Tibial nerve (tissue), 4 donors: ENCODE measurements around the gene CTBS. TPM values are rescaled to one million over a fixed set of nuclear protein-coding genes. Genes with fewer than 3 reads are reported as not detected.

Experiments used
- DNase-seq, 2 donors: peaks; one replicate each; pipeline ENCODE4 v3.0.0-alpha.2; 2019; ENCODE audit warnings: low spot score in 2 of 2
- H3K27ac ChIP-seq, 4 donors: fragments of 200-600 bp; sonication (generic) in 3 of 4; one replicate each; pipeline ENCODE4 v1.5.1; 2017 to 2019; ENCODE audit warnings: mild to moderate bottlenecking in 1 of 4
- H3K27me3 ChIP-seq, 2 donors: fragments of 200-600 bp; sonication (generic) in 1 of 2; one replicate each; pipeline versions ENCODE4 v1.5.1 to v1.6.0; 2017 to 2019
- H3K36me3 ChIP-seq, 3 donors: fragments of 200-600 bp; sonication (generic); one replicate each; pipeline ENCODE4 v1.5.1; 2018 to 2019
- H3K4me1 ChIP-seq, 4 donors: fragments of 200-600 bp; sonication (generic) in 3 of 4; one replicate each; pipeline ENCODE4 v1.5.1; 2017 to 2019
- H3K4me3 ChIP-seq, 4 donors: fragments of 200-600 bp; sonication (generic) in 3 of 4; one replicate each; pipeline ENCODE4 v1.5.1; 2017 to 2019; ENCODE audit warnings: mild to moderate bottlenecking in 1 of 4, moderate library complexity in 1 of 4
- H3K9me3 ChIP-seq, 4 donors: fragments of 200-600 bp; sonication (generic) in 3 of 4; one replicate each; pipeline ENCODE4 v1.5.1; 2017 to 2019
- EP300 ChIP-seq, 2 donors: sonication (generic); formaldehyde crosslinking; IDR thresholded peaks; one replicate each; pipeline ENCODE4 v1.6.1; 2017; ENCODE audit warnings: antibody characterized with exemption in 2 of 2, mild to moderate bottlenecking in 1 of 2
- POLR2A ChIP-seq, 2 donors: fragments of 450-650 bp; IDR thresholded peaks; one replicate each; pipeline ENCODE4 v1.6.1; 2017; ENCODE audit warnings: antibody characterized with exemption in 2 of 2, mild to moderate bottlenecking in 2 of 2, moderate library complexity in 2 of 2
- WGBS, 2 donors: methylation state at CpG; one replicate each; pipeline ENCODE4 v1.1.5; 2018; 5-methylcytosine and 5-hydroxymethylcytosine counted together
- total RNA-seq, 4 donors: library from RNA; depleted of rRNA; stranded (reverse); fragments of >200 nt; gene quantifications; one replicate each; pipeline ENCODE4 v1.1.0, GENCODE V29; 2016
- TF ChIP-seq, protein P1 (sequence below), 5 experiments: fragments of 200-600 bp in 3 of 5; fragments of 450-650 bp in 2 of 5; sonication (generic) in 3 of 5; IDR thresholded peaks; one replicate each; pipeline ENCODE4 v1.5.1; 2016 to 2019; ENCODE audit warnings: antibody characterized with exemption in 5 of 5, mild to moderate bottlenecking in 3 of 5, moderate library complexity in 2 of 5

CTBS gene
- total RNA-seq, 4 donors from 2014 or later = 12.9 to 18.4 (median 15.7) TPM

DNA sequence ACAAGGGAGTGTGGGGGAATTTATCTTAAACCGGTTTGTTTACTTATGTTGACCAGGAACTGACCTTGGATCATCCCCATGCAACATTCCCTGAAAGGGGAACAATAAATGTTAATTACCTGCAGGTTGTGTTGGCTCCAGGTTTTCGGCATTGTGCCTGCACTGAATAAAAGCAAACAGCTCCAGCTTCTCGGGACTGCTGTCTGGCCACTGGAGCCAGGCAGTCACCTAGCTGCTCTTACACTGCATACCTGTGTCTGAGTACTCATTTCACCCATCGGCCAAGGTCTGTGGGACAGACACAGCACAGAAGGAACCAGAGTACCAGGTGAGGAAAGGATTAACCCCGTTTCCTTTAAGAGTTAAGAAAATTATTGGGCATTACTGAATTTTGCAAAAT lies 32.7 kb upstream of the CTBS start:
- H3K9me3 ChIP-seq = peaks cover 0 to 22% (median 0%) of the 10 kb centered on the region in 4 donors
- WGBS, 2 donors = 72 to 88% methylated on average over 5 of the region's 5 CpGs

DNA sequence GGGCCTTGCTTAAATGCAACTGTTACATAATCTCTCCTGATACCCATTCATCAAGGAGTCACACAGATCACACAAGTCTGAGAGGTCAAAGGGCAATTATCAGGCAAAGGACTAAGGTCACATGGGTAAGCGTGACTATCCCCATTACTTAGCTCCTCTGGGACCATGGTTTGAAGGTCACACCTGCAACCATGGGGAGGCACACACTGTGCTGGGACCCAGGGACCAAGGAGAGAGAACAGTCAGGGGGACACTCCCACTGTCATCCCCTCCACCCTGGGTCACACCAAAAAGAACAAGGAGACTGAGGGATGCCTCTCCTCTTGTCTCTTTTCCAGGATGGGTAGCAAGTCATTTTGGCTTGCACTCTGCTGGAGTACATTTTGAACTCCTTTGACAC lies 30.9 kb upstream of the CTBS start:
- no peaks in the 10 kb centered on the region for H3K27me3 ChIP-seq
- no peak overlapping the region for H3K27ac ChIP-seq
- H3K4me1 ChIP-seq = no peaks in the 10 kb centered on the region
- DNase-seq = no peak
- peaks cover 0 to 22% (median 0%) of the 10 kb centered on the region in 4 donors for H3K9me3 ChIP-seq
- H3K4me3 ChIP-seq = no peak overlapping the region
- 100% methylated on average over 1 of the region's 1 CpG for whole genome bisulfite sequencing, 2 donors
- TF ChIP-seq EP300 (IDR thresholded peaks at IDR 0.05) = no peak
- TF ChIP-seq POLR2A (IDR thresholded peaks at IDR 0.05) = no peak
- no peaks in the 10 kb centered on the region for H3K36me3 ChIP-seq

More for the DNA sequence above, 32.7 kb upstream of the CTBS start:
- Histone ChIP-seq H3K27me3 (no peaks in the 10 kb centered on the region), H3K4me1 (no peaks in the 10 kb centered on the region), H3K4me3 (no peak overlapping the region), H3K27ac (no peak overlapping the region), H3K36me3 (no peaks in the 10 kb centered on the region)
- DNase-seq = no peak
- TF ChIP-seq, protein P1, sequence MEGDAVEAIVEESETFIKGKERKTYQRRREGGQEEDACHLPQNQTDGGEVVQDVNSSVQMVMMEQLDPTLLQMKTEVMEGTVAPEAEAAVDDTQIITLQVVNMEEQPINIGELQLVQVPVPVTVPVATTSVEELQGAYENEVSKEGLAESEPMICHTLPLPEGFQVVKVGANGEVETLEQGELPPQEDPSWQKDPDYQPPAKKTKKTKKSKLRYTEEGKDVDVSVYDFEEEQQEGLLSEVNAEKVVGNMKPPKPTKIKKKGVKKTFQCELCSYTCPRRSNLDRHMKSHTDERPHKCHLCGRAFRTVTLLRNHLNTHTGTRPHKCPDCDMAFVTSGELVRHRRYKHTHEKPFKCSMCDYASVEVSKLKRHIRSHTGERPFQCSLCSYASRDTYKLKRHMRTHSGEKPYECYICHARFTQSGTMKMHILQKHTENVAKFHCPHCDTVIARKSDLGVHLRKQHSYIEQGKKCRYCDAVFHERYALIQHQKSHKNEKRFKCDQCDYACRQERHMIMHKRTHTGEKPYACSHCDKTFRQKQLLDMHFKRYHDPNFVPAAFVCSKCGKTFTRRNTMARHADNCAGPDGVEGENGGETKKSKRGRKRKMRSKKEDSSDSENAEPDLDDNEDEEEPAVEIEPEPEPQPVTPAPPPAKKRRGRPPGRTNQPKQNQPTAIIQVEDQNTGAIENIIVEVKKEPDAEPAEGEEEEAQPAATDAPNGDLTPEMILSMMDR (IDR thresholded peaks at IDR 0.05) = no peak
- TF ChIP-seq EP300 (IDR thresholded peaks at IDR 0.05) = no peak
- TF ChIP-seq POLR2A (IDR thresholded peaks at IDR 0.05) = no peak

DNA sequence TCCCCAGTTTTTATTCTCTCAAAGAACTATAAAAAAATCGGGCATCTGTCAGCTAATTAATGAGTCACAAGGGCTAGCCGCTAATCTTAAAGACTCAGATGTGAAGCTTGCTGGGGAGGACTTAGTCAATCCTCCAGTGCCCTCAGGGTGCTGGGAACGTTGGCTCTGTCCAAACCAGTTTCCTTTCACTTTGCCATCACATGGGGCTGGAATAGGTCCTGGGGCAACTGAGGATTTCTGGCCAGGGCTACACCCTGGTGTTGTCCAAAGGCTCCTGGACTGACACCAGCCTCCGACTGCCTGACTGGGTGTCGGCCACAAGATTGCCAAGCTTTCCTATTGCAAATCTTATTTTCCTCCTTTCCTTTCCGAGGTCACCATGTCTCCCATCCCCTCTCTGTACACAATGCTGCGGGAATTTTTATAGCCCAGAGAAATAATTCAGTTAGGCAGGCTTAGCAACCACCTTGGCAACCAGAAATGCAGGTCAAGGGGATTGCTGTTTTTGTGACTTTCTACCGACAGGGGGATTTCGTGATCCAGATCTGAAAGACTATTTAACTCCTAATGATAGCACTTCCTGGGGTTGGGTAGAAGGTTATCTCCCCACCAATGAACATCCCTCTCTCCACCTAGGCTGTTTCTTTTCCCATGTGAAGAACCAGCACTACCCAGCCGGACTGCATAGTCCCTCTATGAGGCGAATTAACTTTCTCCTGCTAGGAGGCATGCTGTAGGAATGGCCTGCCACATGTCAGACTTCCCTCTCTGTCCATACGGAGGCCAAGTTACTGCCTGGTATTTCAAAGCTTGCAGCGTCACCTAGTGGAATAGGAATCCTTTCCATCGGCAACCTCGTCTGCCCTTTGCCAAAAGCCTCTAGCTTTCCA lies 29.9 kb upstream of the CTBS start:
- TF ChIP-seq, protein P1 (IDR thresholded peaks at IDR 0.05) = peak in 2 of 5 experiments; percentile 21 to 22
- TF ChIP-seq EP300 (IDR thresholded peaks at IDR 0.05) = no peak
- WGBS, 2 donors = 65 to 76% methylated on average over 15 of the region's 15 CpGs
- Histone ChIP-seq H3K27ac (no peak overlapping the region), H3K27me3 (no peaks in the 10 kb centered on the region), H3K9me3 (peaks cover 0 to 22% (median 0%) of the 10 kb centered on the region in 4 donors), H3K4me1 (no peaks in the 10 kb centered on the region), H3K4me3 (peak overlapping the region in 1 of 4 donors; percentile 11), H3K36me3 (no peaks in the 10 kb centered on the region)
- no peak for DNase-seq

DNA sequence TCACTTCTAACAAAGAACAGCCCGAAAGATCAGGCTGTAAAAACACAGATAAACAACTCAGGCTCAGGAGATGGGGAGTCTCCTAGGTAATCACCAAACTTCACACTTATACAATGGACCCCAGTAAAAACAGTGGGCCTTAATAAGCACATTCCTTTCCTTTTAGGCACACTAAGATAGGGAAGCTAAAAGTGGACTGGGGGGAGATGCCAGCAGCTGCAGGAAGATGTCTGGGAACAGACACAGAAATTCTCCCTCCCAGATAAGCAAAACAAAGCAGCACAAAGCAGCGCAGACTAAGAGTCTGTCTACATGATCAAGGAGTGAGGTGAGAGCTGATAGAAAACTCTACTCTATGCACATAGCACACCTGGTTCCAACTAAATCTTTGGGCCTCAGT lies 29.0 kb upstream of the CTBS start:
- 45 to 55% methylated on average over 2 of the region's 2 CpGs for WGBS, 2 donors
- Histone ChIP-seq H3K4me1 (no peaks in the 10 kb centered on the region), H3K9me3 (peaks cover 0 to 22% (median 0%) of the 10 kb centered on the region in 4 donors), H3K4me3 (no peak overlapping the region), H3K27ac (no peak overlapping the region), H3K27me3 (no peaks in the 10 kb centered on the region), H3K36me3 (no peaks in the 10 kb centered on the region)
- DNase-seq = no peak
- TF ChIP-seq, protein P1 (IDR thresholded peaks at IDR 0.05) = no peak
- no peak for TF ChIP-seq POLR2A (IDR thresholded peaks at IDR 0.05)
- TF ChIP-seq EP300 (IDR thresholded peaks at IDR 0.05) = no peak

DNA sequence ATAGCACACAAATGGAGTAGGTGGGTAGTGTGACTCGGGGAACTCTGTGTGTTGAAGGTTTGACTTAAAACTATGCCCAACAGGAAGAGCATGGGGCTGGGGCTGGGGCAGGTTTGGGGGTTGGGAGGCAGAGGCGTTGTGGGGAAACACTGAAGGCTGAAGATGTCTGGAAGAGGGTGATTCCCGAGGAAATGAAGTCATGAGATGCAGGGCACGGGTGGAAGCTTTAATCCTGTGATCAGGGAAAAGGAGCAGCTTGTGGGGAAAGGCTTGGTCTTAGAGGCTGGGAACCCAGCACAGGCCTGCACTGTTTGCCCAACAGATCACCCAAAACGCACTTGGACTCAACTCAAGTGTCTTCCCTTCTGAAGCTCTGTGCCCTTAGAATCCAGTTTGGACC lies 26.6 kb upstream of the CTBS start:
- no peak overlapping the region for H3K27ac ChIP-seq
- no peak overlapping the region for H3K4me3 ChIP-seq
- H3K36me3 ChIP-seq = no peaks in the 10 kb centered on the region
- H3K27me3 ChIP-seq = no peaks in the 10 kb centered on the region
- no peak for DNase-seq
- no peaks in the 10 kb centered on the region for H3K4me1 ChIP-seq
- peaks cover 0 to 14% (median 0%) of the 10 kb centered on the region in 4 donors for H3K9me3 ChIP-seq
- no peak for TF ChIP-seq EP300 (IDR thresholded peaks at IDR 0.05)
- no peak for TF ChIP-seq POLR2A (IDR thresholded peaks at IDR 0.05)
- TF ChIP-seq, protein P1 (IDR thresholded peaks at IDR 0.05) = no peak
- WGBS, 2 donors = 82% methylated on average over 5 of the region's 5 CpGs
